ENCODE measurements around the gene COL4A2. TPM values are rescaled to one million over a fixed set of nuclear protein-coding genes. Genes with fewer than 3 reads are reported as not detected.

COL4A2 gene
- total and polyA plus RNA-seq, 4 donors, result 130 to 334 (median 170) TPM

- Histone ChIP-seq H3K4me3 (ENCODE audit: low read depth, low read length) (no peak overlapping the region), H3K36me3 (ENCODE audit: control insufficient read depth, insufficient read depth, low read length) (peaks cover 14% of the 10 kb centered on the region), H3K9me3 (ENCODE audit: control insufficient read depth, insufficient read depth, low read length) (no peaks in the 10 kb centered on the region), H3K27ac (ENCODE audit: low read depth, low read length) (no peak overlapping the region), H3K4me1 (ENCODE audit: control insufficient read depth, insufficient read depth, low read length) (peaks cover 13% of the 10 kb centered on the region), H3K27me3 (ENCODE audit: control insufficient read depth, insufficient read depth, low read length) (no peaks in the 10 kb centered on the region)
- DNase-seq (ENCODE audit: low read depth in 4 of 6, low spot score in 6 of 6), result no peak
- 96% methylated on average over 19 of the region's 21 CpGs for WGBS (ENCODE audit: insufficient coverage)
Measured at GRCh38 chr13:110474713-110475112, 167.6 kb downstream of the COL4A2 start.

GRCh38 chr13:110475117-110475516 is 168.0 kb downstream of the COL4A2 start:
- Histone ChIP-seq H3K4me3 (ENCODE audit: low read depth, low read length) (no peak overlapping the region), H3K27ac (ENCODE audit: low read depth, low read length) (no peak overlapping the region), H3K27me3 (ENCODE audit: control insufficient read depth, insufficient read depth, low read length) (no peaks in the 10 kb centered on the region), H3K36me3 (ENCODE audit: control insufficient read depth, insufficient read depth, low read length) (peaks cover 14% of the 10 kb centered on the region), H3K9me3 (ENCODE audit: control insufficient read depth, insufficient read depth, low read length) (no peaks in the 10 kb centered on the region), H3K4me1 (ENCODE audit: control insufficient read depth, insufficient read depth, low read length) (peaks cover 14% of the 10 kb centered on the region)
- no peak for DNase-seq (ENCODE audit: low read depth in 4 of 6, low spot score in 6 of 6)
- 96% methylated on average over 9 of the region's 9 CpGs for WGBS (ENCODE audit: insufficient coverage)

- Histone ChIP-seq H3K27ac (ENCODE audit: low read depth, low read length) (no peak overlapping the region), H3K4me1 (ENCODE audit: control insufficient read depth, insufficient read depth, low read length) (peaks cover 14% of the 10 kb centered on the region), H3K4me3 (ENCODE audit: low read depth, low read length) (no peak overlapping the region), H3K27me3 (ENCODE audit: control insufficient read depth, insufficient read depth, low read length) (no peaks in the 10 kb centered on the region), H3K36me3 (ENCODE audit: control insufficient read depth, insufficient read depth, low read length) (peaks cover 17% of the 10 kb centered on the region), H3K9me3 (ENCODE audit: control insufficient read depth, insufficient read depth, low read length) (no peaks in the 10 kb centered on the region)
- DNase-seq (ENCODE audit: low read depth in 4 of 6, low spot score in 6 of 6), result no peak
- 90% methylated on average over 15 of the region's 18 CpGs for WGBS (ENCODE audit: insufficient coverage)
Measured at GRCh38 chr13:110475550-110476219, 168.6 kb downstream of the COL4A2 start.

DNA sequence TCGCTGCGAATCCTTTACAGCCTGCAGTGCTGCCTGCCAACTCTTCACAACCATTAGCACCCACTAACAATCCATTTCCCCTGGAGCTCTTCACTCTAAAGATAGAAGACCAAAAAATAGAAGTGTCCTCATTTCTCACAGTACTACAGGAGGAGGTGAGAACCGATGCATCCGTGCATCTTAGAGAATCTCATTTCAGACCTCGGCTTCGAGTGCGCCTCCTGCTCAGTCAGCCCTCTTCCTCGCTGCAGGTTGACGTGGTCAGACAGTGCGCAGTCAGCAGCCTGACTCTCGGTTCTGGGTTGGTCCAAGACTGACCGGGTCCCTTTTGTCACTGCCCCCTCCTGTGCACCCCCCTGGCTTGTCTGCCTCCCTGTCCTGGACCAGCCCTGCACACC is 169.1 kb downstream of the COL4A2 start:
- Histone ChIP-seq H3K27ac (ENCODE audit: low read depth, low read length) (no peak overlapping the region), H3K4me1 (ENCODE audit: control insufficient read depth, insufficient read depth, low read length) (peaks cover 14% of the 10 kb centered on the region), H3K9me3 (ENCODE audit: control insufficient read depth, insufficient read depth, low read length) (no peaks in the 10 kb centered on the region), H3K27me3 (ENCODE audit: control insufficient read depth, insufficient read depth, low read length) (no peaks in the 10 kb centered on the region), H3K36me3 (ENCODE audit: control insufficient read depth, insufficient read depth, low read length) (peaks cover 17% of the 10 kb centered on the region), H3K4me3 (ENCODE audit: low read depth, low read length) (no peak overlapping the region)
- DNase-seq (ENCODE audit: low read depth in 4 of 6, low spot score in 6 of 6), result no peak
- 89% methylated on average over 10 of the region's 12 CpGs for WGBS (ENCODE audit: insufficient coverage)

GRCh38 chr13:110477706-110478245 is 170.7 kb downstream of the COL4A2 start:
- Histone ChIP-seq H3K4me3 (ENCODE audit: low read depth, low read length) (no peak overlapping the region), H3K36me3 (ENCODE audit: control insufficient read depth, insufficient read depth, low read length) (peaks cover 16% of the 10 kb centered on the region), H3K27me3 (ENCODE audit: control insufficient read depth, insufficient read depth, low read length) (no peaks in the 10 kb centered on the region), H3K4me1 (ENCODE audit: control insufficient read depth, insufficient read depth, low read length) (peaks cover 14% of the 10 kb centered on the region), H3K9me3 (ENCODE audit: control insufficient read depth, insufficient read depth, low read length) (no peaks in the 10 kb centered on the region), H3K27ac (ENCODE audit: low read depth, low read length) (no peak overlapping the region)
- 92% methylated on average over 3 of the region's 4 CpGs for WGBS (ENCODE audit: insufficient coverage)
- DNase-seq (ENCODE audit: low read depth in 4 of 6, low spot score in 6 of 6), result no peak

GRCh38 chr13:110478405-110479214 is 171.5 kb downstream of the COL4A2 start:
- Histone ChIP-seq H3K27ac (ENCODE audit: low read depth, low read length) (no peak overlapping the region), H3K36me3 (ENCODE audit: control insufficient read depth, insufficient read depth, low read length) (peaks cover 11% of the 10 kb centered on the region)

GRCh38 chr13:110479215-110479545 is 172.1 kb downstream of the COL4A2 start:
- 89% methylated on average over 6 of the region's 6 CpGs for WGBS (ENCODE audit: insufficient coverage)
- Histone ChIP-seq H3K27ac (ENCODE audit: low read depth, low read length) (no peak overlapping the region), H3K4me3 (ENCODE audit: low read depth, low read length) (no peak overlapping the region), H3K36me3 (ENCODE audit: control insufficient read depth, insufficient read depth, low read length) (peaks cover 12% of the 10 kb centered on the region), H3K4me1 (ENCODE audit: control insufficient read depth, insufficient read depth, low read length) (peaks cover 14% of the 10 kb centered on the region), H3K27me3 (ENCODE audit: control insufficient read depth, insufficient read depth, low read length) (no peaks in the 10 kb centered on the region), H3K9me3 (ENCODE audit: control insufficient read depth, insufficient read depth, low read length) (no peaks in the 10 kb centered on the region)
- DNase-seq (ENCODE audit: low read depth in 4 of 6, low spot score in 6 of 6), result no peak

More at GRCh38 chr13:110478405-110479214, 171.5 kb downstream of the COL4A2 start:
- peak in 1 of 6 donors; percentile 17 for DNase-seq (ENCODE audit: low read depth in 4 of 6, low spot score in 6 of 6)
- H3K4me3 ChIP-seq (ENCODE audit: low read depth, low read length), result no peak overlapping the region
- peaks cover 14% of the 10 kb centered on the region for H3K4me1 ChIP-seq (ENCODE audit: control insufficient read depth, insufficient read depth, low read length)
- H3K9me3 ChIP-seq (ENCODE audit: control insufficient read depth, insufficient read depth, low read length), result no peaks in the 10 kb centered on the region
- WGBS (ENCODE audit: insufficient coverage), result 89% methylated on average over 13 of the region's 16 CpGs
- no peaks in the 10 kb centered on the region for H3K27me3 ChIP-seq (ENCODE audit: control insufficient read depth, insufficient read depth, low read length)

- Histone ChIP-seq H3K9me3 (ENCODE audit: control insufficient read depth, insufficient read depth, low read length) (no peaks in the 10 kb centered on the region), H3K27me3 (ENCODE audit: control insufficient read depth, insufficient read depth, low read length) (no peaks in the 10 kb centered on the region), H3K36me3 (ENCODE audit: control insufficient read depth, insufficient read depth, low read length) (peaks cover 17% of the 10 kb centered on the region), H3K4me1 (ENCODE audit: control insufficient read depth, insufficient read depth, low read length) (peaks cover 14% of the 10 kb centered on the region), H3K27ac (ENCODE audit: low read depth, low read length) (no peak overlapping the region), H3K4me3 (ENCODE audit: low read depth, low read length) (no peak overlapping the region)
- 69% methylated on average over 11 of the region's 11 CpGs for WGBS (ENCODE audit: insufficient coverage)
- peak in 1 of 6 donors; percentile 14 for DNase-seq (ENCODE audit: low read depth in 4 of 6, low spot score in 6 of 6)
Measured at GRCh38 chr13:110479648-110480047, 172.6 kb downstream of the COL4A2 start.

GRCh38 chr13:110480161-110480560 is 173.1 kb downstream of the COL4A2 start:
- H3K4me1 ChIP-seq (ENCODE audit: control insufficient read depth, insufficient read depth, low read length), result peaks cover 14% of the 10 kb centered on the region
- DNase-seq (ENCODE audit: low read depth in 4 of 6, low spot score in 6 of 6), result no peak
- H3K27ac ChIP-seq (ENCODE audit: low read depth, low read length), result no peak overlapping the region
- H3K9me3 ChIP-seq (ENCODE audit: control insufficient read depth, insufficient read depth, low read length), result no peaks in the 10 kb centered on the region
- H3K36me3 ChIP-seq (ENCODE audit: control insufficient read depth, insufficient read depth, low read length), result peaks cover 21% of the 10 kb centered on the region
- WGBS (ENCODE audit: insufficient coverage), result 76% methylated on average over 5 of the region's 5 CpGs
- no peaks in the 10 kb centered on the region for H3K27me3 ChIP-seq (ENCODE audit: control insufficient read depth, insufficient read depth, low read length)
- no peak overlapping the region for H3K4me3 ChIP-seq (ENCODE audit: low read depth, low read length)

Measured in spinal cord (tissue), 10 donors.